ENCODE data around the gene AKAP7.

The AKAP7 gene

DNA sequence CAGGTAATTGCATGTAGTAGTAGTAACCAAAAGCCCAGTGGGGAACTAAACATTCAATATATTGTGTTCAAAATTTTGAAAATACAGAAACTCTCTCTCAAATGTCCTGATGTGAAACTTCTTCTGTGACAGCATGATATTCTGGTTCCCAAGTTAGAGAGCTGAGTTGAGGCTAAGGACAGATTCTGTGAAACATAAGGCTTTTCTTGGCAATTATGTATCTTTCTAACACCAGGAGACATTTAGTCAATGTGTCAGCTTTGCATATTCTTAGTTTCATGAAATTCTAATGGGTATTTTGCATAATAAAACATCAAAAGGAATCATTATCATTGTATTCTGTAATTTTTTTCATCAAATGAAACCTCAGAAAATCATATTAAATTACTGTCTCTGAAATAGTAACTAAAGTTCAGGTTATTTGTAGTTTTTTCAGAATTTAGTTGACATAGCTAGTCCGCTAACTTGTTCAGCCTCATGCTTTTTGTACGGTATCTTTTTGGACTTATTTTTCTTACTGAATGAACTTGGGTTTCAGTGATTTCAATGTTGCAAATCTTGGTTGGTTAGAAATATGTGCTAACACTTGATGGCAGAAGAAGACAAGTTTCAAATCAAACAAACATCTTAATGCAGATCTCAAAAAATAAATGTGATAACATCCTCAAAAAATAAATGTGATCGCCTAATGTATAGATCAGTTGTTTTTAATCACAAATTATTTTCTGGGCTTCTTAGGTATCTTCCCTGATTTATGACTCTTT lies 70.4 kb downstream of the AKAP7 start:
- no peak for DNase-seq

DNA sequence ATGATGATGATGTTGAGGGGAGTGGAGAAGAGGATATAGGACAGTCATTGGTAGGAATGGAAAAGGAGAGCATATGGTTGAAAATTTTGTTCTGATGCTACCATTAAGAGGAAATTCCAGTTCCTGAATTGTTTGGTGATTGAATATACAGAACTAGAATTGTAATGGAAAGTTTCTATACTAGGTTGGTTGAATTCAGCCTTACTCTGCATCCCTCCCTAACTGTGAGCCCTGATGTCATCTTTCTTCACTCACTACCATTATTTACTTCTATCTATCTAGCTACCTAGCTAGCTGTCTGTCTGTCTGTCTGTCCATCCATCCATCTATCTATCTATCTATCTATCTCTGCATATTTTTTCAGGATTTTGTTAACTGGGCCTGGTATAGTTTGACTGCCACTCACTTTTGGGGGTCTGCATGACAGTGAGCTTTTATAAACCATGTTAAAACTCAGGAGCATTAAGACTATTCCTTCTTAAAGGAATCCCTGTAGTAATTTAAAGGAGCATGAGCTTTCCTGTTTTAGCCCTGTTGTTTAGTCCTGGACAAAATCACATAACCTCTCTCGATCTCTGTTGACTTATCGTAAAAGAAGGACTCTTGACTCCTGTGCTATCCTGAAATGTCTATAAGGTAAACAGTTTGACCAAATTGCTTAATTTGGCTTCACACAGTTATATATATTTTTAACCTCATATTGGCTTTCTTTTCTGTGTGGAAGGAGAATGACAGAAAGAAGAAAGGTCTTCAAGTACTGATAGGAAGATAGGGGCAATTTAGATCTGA lies 71.4 kb downstream of the AKAP7 start:
- DNase-seq = no peak

DNA sequence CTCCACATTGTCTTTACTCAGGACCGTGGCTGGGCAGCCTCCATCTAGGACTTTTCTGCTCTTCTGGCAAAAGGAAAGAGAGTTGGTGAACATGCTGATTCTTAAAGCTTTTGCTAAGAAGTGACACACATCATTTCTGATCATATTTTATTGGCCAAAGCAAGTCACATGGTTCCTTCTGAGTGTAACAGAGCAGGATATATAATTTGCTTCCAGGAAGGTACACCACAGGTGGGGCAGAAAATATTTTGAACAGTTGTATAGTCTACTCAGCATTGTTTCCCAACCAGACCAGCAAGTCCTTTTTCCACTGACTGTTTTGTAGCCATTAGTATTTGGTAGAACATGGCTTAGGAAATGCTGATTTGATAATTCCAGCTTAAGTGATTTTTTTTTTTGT lies 73.5 kb downstream of the AKAP7 start:
- DNase-seq = no peak

DNA sequence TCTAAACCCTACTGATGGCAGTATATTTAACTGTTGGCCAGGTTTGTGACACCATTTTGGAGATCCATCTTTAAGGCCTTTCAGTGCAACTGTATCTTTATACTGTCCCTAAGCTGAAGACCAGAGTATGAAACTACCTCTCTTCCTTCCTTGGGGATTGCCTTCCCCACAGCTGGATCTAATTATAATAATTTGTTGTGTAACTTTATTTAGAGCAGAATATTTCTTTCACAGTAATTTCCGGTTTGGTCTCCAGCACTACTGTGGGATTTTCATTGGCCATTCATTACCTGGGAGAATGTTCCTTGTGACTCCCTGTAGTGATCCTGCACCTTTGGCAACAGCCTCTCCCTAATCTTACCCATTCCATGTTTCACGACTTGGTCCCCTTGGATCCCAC lies 75.2 kb downstream of the AKAP7 start:
- no peak for DNase-seq

DNA sequence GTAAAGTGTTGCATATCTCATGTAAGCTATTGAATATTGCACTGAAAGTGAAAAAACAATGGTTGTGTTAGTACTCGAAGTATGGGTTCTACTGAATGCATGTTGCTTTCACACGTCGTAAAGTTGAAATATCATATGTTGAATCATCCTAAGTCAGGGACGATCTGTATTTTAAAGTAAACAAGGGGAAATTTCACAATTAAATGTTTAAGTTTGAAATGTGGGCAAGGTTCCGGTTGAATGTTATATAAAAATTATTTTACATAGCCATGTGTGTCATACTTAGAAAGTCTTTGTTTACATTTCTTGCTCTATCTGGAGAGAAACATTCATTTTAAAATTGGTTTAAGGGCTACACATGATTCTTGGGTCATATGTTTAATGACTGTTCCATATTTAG lies 76.8 kb downstream of the AKAP7 start:
- DNase-seq = no peak

DNA sequence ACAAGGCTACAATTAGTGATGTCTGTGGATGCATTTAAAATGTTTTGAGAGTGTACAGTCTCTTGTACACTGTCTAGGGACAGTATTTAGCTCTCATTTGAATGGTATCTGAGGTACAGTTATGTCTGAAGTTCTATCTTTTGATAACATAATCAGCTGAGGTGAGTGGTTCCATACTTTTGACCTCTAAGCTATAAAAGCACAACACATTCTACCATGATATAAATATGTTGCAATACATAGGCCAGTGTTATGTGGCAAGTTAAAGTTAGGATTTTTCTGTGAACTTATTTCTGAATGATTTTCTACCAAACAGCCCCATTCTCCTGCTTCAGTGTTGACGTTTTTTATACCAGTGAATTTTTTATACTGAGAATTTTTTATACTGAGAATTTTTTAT lies 77.6 kb downstream of the AKAP7 start:
- no peak for DNase-seq

DNA sequence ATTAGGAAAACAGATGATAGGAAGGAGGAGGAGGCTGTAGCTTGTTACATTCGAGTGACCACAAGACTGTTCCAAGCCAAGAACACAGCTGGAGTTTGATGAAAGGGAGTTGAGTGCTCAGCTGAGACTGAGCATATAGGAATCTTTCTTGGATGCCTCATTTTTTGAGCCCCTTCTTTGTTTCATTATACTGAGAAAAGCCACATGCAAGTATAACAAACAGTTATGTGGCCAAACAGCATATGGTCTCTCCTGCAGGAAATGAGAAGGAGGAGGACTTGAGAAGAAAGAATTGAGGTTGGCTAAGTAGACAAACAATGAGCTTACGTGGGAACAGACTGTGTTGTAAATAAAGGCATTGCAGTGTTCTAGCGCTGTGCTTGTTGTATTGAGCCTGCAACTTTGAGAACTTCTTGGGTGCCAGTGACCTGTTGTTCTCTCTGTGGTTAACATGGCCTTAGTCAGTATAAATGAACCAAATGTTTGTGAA lies 78.3 kb downstream of the AKAP7 start:
- no peak for DNase-seq

DNA sequence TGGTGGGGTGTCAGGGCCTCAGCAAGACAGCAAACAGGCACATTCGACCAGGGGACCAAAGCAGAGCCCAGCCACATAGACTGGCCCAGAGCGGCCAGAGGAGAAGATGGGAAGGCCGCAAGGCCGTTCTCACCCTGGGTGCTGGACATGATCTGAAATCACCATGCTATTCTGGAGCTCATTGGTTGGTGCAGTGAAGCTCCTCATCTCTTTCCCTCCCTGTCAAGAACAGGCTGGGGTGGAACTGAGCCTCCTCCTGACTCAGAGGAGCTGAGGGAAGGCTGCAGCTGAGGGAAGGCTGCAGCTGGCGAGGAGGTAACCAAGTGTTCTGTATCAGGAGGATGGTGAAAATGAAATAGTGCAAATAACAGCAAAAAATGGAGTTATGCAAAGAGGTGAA lies 80.0 kb downstream of the AKAP7 start:
- no peak for DNase-seq

DNA sequence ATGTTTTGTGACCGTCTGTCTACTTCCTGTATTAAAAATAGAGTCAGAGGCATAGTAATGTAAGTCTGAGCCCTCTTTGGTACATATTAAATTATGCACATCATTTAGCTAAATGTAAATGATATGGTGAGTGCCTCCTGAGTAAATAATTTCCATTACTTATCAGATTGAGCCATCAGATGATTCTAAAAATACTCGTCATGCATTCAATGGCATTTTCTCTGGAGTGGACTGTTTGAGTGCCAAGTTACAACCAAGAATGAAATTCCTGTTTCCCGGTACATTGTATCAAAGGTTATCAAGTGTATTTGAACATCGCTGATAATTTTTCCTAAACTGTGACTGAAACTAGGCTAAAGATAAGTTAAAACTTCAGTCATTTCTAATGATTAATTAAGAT lies 81.0 kb downstream of the AKAP7 start:
- no peak for DNase-seq

DNA sequence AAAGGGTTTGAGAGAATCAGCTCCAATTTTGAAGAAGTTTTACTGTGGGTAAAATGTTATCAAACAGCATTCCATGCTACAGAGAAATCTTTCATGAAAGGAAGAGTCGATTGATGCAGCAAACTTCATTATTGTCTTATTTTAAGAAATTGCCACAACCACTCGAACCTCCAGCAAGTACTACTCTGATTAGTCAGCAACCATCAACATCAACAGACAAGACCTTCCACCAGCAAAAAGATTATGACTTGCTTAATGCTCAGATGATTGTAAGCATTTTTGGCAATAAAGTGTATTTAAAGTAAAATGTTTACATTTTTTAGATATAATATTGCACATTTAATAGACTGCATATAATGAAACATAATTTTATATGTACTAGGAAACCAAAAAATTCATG lies 87.5 kb downstream of the AKAP7 start:
- DNase-seq = no peak

DNA sequence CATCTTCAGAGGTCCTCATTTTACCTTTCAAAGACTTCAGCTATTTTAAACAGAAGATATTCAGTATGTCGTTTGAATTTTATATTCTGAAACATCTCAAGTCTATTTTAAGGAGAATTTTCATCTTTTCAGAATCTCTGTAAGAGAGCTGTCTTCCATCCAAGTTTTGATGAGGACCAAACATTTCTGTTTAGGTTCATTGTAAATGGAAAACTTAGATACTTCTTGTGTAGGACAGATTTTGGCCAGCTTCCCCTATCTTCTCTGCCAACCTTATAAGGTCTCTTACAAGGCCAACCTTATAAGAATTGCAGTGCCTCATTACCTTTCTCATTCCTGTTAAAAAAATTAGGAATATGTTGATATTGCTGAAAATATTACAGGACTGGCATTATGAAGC lies 88.1 kb downstream of the AKAP7 start:
- DNase-seq = no peak

DNA sequence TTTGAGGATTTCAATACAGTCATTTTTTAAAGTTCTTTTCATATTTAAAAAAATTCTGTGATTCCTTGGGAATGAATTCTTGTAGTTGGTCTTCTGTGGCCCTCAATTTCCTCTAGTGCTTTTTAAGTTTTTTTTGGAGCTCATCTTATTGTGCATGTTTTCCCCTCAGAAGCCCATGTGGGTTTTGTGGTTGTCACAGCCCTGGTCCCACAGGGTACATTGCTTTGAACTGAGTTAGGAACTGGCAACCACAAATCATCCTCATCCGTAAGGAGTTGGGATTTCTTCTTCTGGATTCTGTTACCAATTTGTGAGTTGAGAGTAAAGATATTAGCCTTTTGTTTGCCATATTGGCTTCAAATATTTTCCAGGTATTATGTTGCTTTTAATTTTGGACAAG lies 89.9 kb downstream of the AKAP7 start:
- no peak for DNase-seq

DNA sequence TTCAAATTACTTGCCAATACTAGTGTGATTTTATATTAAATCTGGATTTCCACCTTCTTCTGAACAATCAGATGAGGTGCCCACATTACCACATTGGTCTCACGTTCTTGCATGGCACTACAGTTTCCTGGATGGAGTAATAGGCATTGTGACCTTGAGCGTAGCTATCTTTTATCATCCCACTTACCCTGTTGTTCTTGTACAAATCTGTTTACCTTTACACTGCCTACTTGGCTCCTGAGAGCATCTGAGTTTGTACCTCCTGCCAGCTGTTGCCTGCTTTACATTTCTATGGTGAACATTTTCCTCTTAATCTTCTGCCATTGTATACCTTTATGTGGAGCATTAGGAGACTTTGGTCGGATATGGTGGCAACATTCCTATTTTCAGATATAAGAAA lies 90.7 kb downstream of the AKAP7 start:
- DNase-seq = no peak

DNA sequence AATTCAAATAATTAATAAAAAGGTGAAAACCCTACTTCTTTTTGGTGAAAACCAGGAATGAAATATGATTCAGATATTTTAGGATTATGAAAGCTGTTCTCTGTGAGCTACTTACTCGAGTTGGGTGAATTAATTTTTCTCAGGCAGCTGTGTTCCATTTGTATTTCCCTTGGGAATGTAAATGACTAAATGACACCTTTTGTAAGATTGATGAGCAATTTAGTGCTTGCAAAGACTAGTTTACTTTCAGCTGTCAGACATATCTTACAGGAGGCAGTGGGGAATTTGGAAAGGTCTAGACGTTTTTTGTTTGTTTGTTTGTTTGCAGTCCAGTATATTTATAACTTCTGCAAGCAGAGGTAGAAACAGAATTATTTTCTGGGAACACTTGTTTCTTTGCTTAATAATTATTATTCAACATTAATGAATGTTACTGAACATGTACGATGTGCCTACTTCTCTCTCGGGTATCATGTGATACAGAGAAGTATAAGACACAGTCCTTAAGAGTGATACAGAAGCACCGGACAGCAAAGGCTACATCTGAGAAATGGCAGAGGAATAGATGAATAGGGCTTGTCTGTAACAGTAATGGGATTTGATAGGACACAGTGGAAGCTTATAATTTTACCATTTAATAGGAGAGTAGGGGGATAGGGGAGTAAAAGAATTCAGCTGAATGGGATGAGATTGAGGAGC lies 91.3 kb downstream of the AKAP7 start:
- DNase-seq = no peak

DNA sequence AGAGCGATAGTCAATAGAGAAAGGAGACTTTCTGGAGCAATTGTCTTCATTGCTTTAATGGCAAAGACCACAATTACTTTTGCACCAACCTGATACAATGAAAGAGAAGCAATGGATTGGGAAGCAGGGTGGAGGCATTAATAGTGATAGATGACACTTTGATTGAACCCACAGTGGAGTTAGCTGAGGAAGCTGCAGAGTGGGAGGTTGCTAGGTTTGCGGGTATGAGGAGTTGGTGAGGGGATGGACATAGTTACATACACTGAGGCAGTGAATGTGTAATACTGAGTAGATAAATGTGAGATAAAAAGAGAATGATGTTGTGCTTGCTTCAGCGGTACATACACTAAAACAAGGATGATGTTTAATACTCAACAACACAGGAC lies 91.9 kb downstream of the AKAP7 start:
- DNase-seq = no peak

DNA sequence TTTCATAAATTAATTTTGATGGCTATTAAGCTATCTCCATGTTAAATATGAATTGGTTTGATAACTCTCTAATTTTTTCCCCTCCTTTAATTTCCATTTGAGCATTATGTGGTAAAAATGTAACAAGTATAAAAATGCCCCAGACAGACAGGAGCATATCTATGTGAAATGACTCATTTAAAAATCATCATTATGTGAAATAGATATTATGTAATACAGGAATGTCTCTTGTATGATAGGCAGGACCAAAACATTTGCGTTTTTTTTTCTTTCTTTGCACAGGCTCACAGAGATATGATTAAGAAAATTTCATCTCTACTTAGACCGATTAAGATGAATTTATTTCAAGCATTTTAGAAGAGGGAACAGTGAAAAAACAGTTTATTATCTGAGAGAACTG lies 95.8 kb downstream of the AKAP7 start:
- DNase-seq = no peak

DNA sequence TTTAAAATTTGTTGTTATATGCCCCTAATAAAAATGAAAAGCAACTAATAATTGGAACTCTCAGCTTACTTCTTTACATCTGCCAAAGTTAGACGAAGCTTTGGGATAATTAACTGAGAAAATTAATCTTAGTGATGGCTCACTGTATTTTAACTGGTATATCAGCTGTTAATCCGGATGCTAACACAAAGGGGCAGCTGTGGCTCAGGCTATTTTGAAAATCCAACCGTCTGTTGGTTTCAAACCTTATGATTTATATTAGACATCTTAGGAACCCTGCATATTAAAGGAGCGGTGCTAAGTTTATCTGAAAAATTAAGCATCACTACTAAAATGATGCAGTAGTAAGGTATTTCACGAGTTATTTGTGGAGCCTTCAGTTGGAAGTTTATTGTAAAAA lies 96.6 kb downstream of the AKAP7 start:
- DNase-seq = no peak

DNA sequence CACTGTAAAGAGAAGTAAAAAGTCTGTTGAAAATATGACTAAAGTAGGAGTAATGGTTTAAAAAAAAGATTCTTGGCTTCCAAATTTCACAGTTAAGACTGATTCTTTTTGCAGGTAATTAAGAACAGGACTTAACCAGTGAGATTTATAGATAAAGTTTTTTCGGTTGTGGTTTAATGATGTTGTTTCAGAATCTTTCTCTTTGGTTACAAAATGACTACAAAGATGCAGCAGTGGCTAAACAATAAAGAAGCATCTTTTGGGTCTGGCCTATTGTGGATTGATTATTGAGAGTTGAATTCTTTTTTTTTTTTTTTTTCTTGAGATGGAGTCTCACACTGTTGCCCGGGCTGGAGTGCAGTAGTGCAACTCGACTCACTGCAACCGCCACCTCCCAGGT lies 109.7 kb downstream of the AKAP7 start:
- DNase-seq = no peak

DNA sequence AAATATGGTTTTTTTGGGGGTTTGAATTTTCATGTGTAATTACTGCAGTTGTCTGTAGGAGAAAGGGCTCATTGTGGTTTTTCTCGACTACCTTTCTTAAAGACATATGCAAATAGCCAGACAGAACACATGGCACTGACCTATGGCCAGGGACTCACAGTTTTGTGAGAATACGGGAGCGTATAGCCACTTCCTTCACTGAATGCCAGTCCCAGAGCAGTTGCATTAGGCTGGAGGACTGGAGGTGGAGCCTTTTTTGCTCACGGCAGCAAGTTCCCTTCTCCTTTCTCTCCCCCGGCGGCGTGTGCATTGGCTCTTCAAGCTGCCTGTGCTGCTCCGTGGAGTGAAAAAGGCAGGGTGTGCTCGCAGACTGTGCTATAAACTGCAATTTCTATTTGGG lies 114.9 kb downstream of the AKAP7 start:
- DNase-seq = no peak

DNA sequence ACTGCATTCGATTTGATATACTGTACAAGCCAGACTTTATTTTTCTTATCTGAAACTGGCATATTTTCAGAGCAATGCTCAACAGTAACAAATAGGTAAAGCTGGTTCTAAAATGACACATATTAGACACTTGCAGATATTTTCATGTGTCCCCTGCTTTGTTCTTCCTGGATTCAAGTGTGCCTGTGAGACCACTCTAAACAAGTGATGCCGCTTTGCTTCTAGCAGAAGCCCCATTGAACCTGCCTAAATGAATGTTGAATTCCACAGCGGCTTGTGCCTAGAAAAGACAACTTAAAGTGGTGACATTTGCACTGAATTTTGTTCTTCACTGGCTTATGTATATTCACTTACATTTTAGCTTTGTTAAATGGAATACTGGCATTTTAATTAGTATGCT lies 115.7 kb downstream of the AKAP7 start:
- no peak for DNase-seq

DNA sequence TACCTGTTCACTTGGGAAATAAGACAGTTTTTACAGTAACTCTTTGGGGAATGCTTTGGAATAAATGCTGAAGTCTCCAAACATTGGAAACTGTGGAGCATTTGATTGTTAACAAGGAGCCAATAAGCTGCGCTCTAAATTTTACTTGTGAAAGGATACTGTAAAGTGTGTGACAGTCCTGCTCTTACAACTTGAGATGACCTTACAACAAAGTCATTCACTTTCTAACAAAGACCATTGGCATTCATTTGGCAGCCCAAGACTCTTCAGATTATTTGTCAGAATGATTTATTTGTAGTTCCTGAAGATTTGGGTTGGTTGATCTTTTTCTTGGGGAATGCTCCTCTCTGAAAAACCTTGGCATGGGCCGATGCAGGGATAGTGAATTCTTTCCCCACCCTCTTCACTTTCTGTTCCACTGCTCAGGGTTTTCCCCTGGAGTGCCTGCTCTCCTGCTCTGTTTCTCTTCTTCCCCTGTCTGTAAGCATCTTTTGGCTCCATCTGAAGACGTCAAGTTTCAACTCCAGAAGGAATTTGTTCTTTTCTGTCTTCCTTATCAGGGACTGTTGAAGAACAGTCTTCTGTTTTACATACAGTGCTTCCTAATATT lies 116.4 kb downstream of the AKAP7 start:
- no peak for DNase-seq

DNA sequence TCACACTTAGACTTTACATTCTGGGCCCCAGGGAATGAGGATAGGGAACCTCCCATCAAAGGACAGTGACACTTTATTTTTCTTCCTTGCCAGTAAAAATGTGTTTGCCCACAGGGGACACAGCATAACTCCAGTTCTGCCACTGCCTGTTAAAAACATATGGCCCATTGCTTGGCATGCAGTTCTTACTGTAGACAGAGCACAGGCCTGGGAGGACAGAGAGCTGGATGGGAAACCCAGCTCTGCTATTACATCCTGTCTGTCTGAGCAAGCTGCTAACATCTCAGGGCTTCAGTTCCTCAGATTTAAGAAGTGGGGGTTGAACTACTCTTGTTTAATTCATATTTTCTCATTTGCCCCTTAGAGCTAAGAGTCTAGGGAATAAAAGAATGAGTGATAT lies 120.2 kb downstream of the AKAP7 start:
- no peak for DNase-seq

DNA sequence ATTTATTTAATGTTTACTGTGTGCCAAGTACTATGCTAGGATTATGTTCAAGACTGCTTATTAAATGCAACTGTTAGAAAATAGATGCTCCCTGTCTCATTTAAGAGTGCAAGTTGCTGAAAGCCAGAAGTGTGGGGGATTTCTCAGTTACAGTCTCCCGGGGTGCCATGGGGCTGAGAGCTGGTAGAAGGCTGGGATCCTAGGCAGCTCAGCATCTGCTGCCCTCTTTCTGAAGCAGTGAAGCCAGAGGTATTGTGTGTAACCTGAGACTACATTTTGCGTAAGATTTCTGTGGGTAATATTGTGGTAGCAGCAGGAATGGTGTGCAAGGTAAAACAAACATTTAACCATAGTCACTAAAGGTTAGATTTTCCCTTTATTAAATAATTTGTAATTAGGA lies 120.6 kb downstream of the AKAP7 start:
- DNase-seq = no peak

DNA sequence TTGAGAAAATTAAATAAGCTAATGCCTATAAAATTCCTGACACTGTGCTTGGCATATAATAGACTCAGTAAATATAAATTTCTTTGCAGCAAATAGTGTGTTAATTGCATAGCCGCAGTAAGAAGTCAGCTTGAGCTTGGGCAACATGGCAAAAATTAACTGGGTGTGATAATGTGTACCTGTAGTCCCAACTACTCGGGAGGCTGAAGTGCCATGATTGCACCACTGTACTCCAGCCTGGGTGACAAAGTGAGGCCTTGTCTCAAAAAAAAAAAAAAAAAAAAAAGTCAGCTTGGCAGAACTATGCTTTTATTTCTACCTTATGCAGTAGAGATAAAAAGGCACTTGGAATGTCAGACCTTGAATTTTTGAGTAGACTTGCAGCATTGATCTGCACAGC lies 121.8 kb downstream of the AKAP7 start:
- DNase-seq = no peak
